HG02884 (cell line): ENCODE results near the gene PRDM8.
A peak's percentile ranks its signal among the peaks of the same experiment; 100 is the strongest.
"Not testable (repeated sequence)": the region's sequence is repeated elsewhere in the genome, so short reads cannot be mapped to it uniquely, and the experiment has no call there.

ENCODE experiments used
- ATAC-seq: cut with Tn5 transposase; IDR thresholded peaks from one replicate; pipeline ENCODE4 v1.9.1; 2021; ENCODE audit warnings: mild to moderate bottlenecking, moderate library complexity; ENCODE audit not compliant: unreplicated experiment

PRDM8 gene

GRCh38 chr4:80225595-80225994 lies 28.3 kb downstream of the PRDM8 start:
- no peak for ATAC-seq

GRCh38 chr4:80226094-80226493 lies 28.8 kb downstream of the PRDM8 start:
- no peak for ATAC-seq

- no peak for ATAC-seq
These were observed 31.2 kb downstream of the PRDM8 start for GRCh38 chr4:80228460-80228859.

GRCh38 chr4:80229128-80229527 lies 31.8 kb downstream of the PRDM8 start:
- ATAC-seq = peak; percentile 23

GRCh38 chr4:80229590-80229989 lies 32.3 kb downstream of the PRDM8 start:
- ATAC-seq = peak; percentile 83

- ATAC-seq = no peak
These were observed 33.9 kb downstream of the PRDM8 start for GRCh38 chr4:80231180-80231579.

GRCh38 chr4:80232707-80233370 lies 35.5 kb downstream of the PRDM8 start:
- no peak for ATAC-seq

GRCh38 chr4:80233390-80233789 lies 36.1 kb downstream of the PRDM8 start:
- ATAC-seq = no peak

- no peak for ATAC-seq
These were observed 38.1 kb downstream of the PRDM8 start for GRCh38 chr4:80235451-80235850.

- no peak for ATAC-seq
These were observed 40.7 kb downstream of the PRDM8 start for GRCh38 chr4:80237992-80238391.

GRCh38 chr4:80239480-80240150 lies 42.3 kb downstream of the PRDM8 start:
- no peak for ATAC-seq

- ATAC-seq = no peak
These were observed 43.7 kb downstream of the PRDM8 start for GRCh38 chr4:80240976-80241375.

- ATAC-seq = no peak
These were observed 46.1 kb downstream of the PRDM8 start for GRCh38 chr4:80243274-80244018.

GRCh38 chr4:80247484-80247883 lies 50.2 kb downstream of the PRDM8 start:
- ATAC-seq = not testable (repeated sequence)

GRCh38 chr4:80249144-80249543 lies 51.8 kb downstream of the PRDM8 start:
- no peak for ATAC-seq

GRCh38 chr4:80252427-80252826 lies 55.1 kb downstream of the PRDM8 start:
- no peak for ATAC-seq

- no peak for ATAC-seq
These were observed 55.6 kb downstream of the PRDM8 start for GRCh38 chr4:80252953-80253352.

GRCh38 chr4:80253510-80253909 lies 56.2 kb downstream of the PRDM8 start:
- no peak for ATAC-seq
